Osteocyte (in vitro differentiated cells): ENCODE measurements around the gene CHST13. TPM values are rescaled to one million over a fixed set of nuclear protein-coding genes. Genes with fewer than 3 reads are reported as not detected.
"Not testable (repeated sequence)": the region's sequence is repeated elsewhere in the genome, so short reads cannot be mapped to it uniquely, and the experiment has no call there.

Experiments used
- DNase-seq: peaks from one replicate; pipeline ENCODE4 v3.0.0; 2021; ENCODE audit warnings: mixed read lengths; ENCODE audit not compliant: unreplicated experiment; ENCODE audit errors: extremely low spot score
- H3K27ac Mint-ChIP-seq: one replicate; pipeline ENCODE4 v1.8.0; 2021; ENCODE audit warnings: mild to moderate bottlenecking, mixed read lengths; ENCODE audit not compliant: unreplicated experiment
- H3K27me3 Mint-ChIP-seq: one replicate; pipeline ENCODE4 v1.8.0; 2021; ENCODE audit warnings: mixed read lengths; ENCODE audit not compliant: unreplicated experiment
- H3K36me3 Mint-ChIP-seq: one replicate; pipeline ENCODE4 v1.8.0; 2021; ENCODE audit warnings: mixed read lengths; ENCODE audit not compliant: unreplicated experiment
- H3K4me1 Mint-ChIP-seq: one replicate; pipeline ENCODE4 v1.8.0; 2021; ENCODE audit warnings: mixed read lengths; ENCODE audit not compliant: unreplicated experiment
- H3K4me3 Mint-ChIP-seq: one replicate; pipeline ENCODE4 v1.8.0; 2021; ENCODE audit warnings: mild to moderate bottlenecking, moderate library complexity, mixed read lengths; ENCODE audit not compliant: unreplicated experiment
- H3K9me3 Mint-ChIP-seq: one replicate; pipeline ENCODE4 v1.8.0; 2021; ENCODE audit warnings: mixed read lengths; ENCODE audit not compliant: unreplicated experiment
- CTCF ChIP-seq: fragments of 200-600 bp; sonication (generic); IDR thresholded peaks from 2 replicates; pipeline ENCODE4 v1.5.0; 2021; ENCODE audit warnings: antibody characterized with exemption, mild to moderate bottlenecking, moderate library complexity
- total RNA-seq: library from RNA; stranded (reverse); gene quantifications from 2 replicates; pipeline ENCODE4 v1.2.1, GENCODE V29; 2021

CHST13 gene
- total RNA-seq, 1 donor from 2014 or later: not detected

GRCh38 chr3:126530171-126531050 is 6.5 kb downstream of the CHST13 start:
- Mint-ChIP-seq H3K36me3 (no peaks in the 10 kb centered on the region), H3K9me3 (no peaks in the 10 kb centered on the region), H3K27ac (no peak overlapping the region), H3K27me3 (peaks cover 37% of the 10 kb centered on the region), H3K4me3 (no peak overlapping the region), H3K4me1 (peaks cover 5% of the 10 kb centered on the region)
- TF ChIP-seq CTCF: no peak
- DNase-seq: no peak

DNA sequence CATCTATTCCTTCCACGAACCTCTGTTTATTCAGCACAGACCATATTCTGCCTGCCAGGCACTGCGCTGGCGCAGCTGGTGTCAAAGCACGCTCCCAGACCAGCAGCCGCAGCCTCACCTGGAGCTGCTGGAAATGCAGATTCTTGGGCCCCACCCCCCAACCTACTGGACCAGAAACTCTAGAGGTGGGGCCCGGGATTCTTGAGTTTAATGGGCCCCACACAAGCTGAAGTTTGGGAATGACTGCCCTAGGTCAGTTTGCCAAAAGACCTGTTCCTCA is 7.0 kb downstream of the CHST13 start:
- no peak for DNase-seq
- TF ChIP-seq CTCF: no peak
- Mint-ChIP-seq H3K9me3 (no peaks in the 10 kb centered on the region), H3K27me3 (peaks cover 39% of the 10 kb centered on the region), H3K4me3 (no peak overlapping the region), H3K27ac (no peak overlapping the region), H3K4me1 (peaks cover 5% of the 10 kb centered on the region), H3K36me3 (no peaks in the 10 kb centered on the region)

DNA sequence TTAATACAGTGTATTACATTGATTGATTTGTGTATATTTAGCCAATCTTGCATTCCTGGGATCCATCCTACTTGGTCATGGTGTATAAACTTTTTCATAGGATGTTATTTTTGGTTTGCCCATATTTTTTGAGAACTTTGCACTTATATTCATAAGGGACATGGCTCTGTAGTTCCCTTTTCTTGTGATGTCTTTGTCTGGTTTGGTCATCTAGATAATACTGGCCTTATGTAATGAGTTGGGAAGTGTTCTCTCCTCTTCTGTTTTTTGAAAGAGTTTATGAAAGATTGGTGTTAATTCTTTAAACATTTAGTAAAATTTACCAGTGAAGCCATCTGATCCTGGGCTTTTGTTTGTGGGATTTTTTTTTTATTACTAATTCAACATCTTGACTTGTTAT is 9.6 kb downstream of the CHST13 start:
- TF ChIP-seq CTCF: no peak
- no peaks in the 10 kb centered on the region for H3K36me3 Mint-ChIP-seq

DNA sequence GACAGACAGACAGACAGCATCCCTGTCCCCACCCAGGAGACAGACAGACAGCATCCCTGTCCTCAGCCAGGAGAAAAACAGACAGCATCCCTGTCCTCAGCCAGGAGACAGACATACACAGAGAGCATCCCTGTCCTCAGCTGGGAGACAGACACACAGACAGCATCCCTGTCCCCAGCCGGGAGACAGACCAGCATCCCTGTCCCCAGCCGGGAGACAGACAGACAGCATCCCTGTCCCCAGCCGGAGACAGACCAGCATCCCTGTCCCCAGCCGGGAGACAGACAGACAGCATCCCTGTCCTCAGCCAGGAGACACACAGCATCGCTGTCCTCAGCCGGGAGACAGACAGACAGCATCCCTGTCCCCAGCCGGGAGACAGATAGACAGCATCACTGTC is 10.8 kb downstream of the CHST13 start:
- H3K9me3 Mint-ChIP-seq, DNase-seq, H3K4me1 Mint-ChIP-seq, H3K27ac Mint-ChIP-seq, H3K4me3 Mint-ChIP-seq, H3K36me3 Mint-ChIP-seq: not testable (repeated sequence)
- H3K27me3 Mint-ChIP-seq: peaks cover 43% of the 10 kb centered on the region

More for the DNA sequence above, 9.6 kb downstream of the CHST13 start:
- no peak overlapping the region for H3K4me3 Mint-ChIP-seq
- DNase-seq: no peak
- H3K4me1 Mint-ChIP-seq: peaks cover 6% of the 10 kb centered on the region
- no peaks in the 10 kb centered on the region for H3K9me3 Mint-ChIP-seq
- H3K27me3 Mint-ChIP-seq: peaks cover 43% of the 10 kb centered on the region
- H3K27ac Mint-ChIP-seq: no peak overlapping the region

DNA sequence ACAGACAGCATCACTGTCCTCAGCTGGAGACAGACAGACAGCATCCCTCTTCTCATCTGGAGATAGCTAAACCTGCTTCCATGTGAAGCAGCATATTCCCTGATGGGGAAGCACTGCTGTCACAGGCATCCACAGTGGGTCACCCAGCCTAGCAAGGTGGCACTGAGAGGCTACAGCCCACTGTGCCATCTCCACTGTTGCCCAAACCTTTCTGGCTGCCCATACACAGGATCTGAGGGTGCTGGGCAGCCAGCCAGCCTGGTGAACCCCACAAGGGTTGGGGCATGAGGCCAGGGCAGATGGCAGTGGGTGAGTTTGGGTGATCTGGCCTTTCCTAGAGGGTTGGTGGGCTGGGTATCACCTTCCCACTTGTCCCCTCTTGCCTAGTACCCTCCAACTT is 11.7 kb downstream of the CHST13 start:
- DNase-seq: no peak
- peaks cover 4% of the 10 kb centered on the region for H3K9me3 Mint-ChIP-seq
- H3K4me1 Mint-ChIP-seq: peaks cover 12% of the 10 kb centered on the region
- H3K36me3 Mint-ChIP-seq: no peaks in the 10 kb centered on the region
- no peak overlapping the region for H3K27ac Mint-ChIP-seq
- H3K27me3 Mint-ChIP-seq: peaks cover 43% of the 10 kb centered on the region
- no peak overlapping the region for H3K4me3 Mint-ChIP-seq
- no peak for TF ChIP-seq CTCF
